Transverse colon (tissue), 4 donors: Measurements from ENCODE around the gene TBL1X.

ENCODE experiments used
- CTCF ChIP-seq, 5 experiments: fragments of 200-600 bp in 3 of 5; fragments of 450-650 bp in 2 of 5; sonication (generic) in 3 of 5; IDR thresholded peaks; 1 replicate in 2 of 5; 2 replicates in 3 of 5; pipeline ENCODE4 v1.5.1; 2016 to 2017; ENCODE audit warnings: antibody characterized with exemption in 5 of 5, inconsistent platforms in 3 of 5, mild to moderate bottlenecking in 2 of 5, moderate library complexity in 1 of 5
- EP300 ChIP-seq: sonication (generic); formaldehyde crosslinking; IDR thresholded peaks from one replicate; pipeline ENCODE4 v1.6.1; 2017; ENCODE audit warnings: antibody characterized with exemption, low read depth
- POLR2A ChIP-seq: fragments of 450-650 bp; IDR thresholded peaks from one replicate; pipeline ENCODE4 v1.6.1; 2016; ENCODE audit warnings: antibody characterized with exemption, mild to moderate bottlenecking, moderate library complexity
- POLR2AphosphoS5 ChIP-seq, 3 donors: sonication (generic); formaldehyde crosslinking; IDR thresholded peaks; one replicate each; pipeline ENCODE4 v1.6.1; 2016; ENCODE audit warnings: antibody characterized with exemption in 3 of 3

DNA sequence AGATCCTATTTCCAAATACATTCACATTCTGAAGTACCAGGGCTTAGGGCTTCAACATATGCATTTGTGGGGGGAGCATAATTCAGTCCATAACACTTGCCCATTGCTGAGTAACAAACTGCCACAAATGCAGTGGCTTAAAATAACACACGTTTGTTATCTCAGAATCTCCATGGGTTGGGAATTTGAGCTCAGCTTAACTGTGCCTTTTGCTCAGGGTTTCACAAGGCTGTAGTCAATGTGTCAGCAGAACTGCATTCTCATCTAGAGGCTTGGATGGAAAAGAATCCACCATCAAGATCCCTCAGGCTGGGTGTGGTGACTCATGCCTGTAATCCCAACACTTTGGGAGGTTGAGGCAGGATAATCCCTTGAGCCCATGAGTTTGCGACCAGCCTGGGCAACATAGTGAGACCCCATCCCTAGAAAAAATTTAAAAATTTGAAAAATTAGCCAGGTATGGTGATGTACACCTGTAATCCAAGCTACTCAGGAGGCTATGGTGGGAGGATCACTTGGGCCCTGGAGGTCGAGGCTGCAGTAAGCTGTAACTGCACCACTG, 25.8 kb upstream of the TBL1X start:
- TF ChIP-seq CTCF (IDR thresholded peaks at IDR 0.05), result no peak
- TF ChIP-seq POLR2A, result no peak
- no peak for TF ChIP-seq EP300
- no peak for TF ChIP-seq POLR2AphosphoS5 (IDR thresholded peaks at IDR 0.05)
